OCI-LY7 (cell line): ENCODE results near the gene HINT3. TPM values are rescaled to one million over a fixed set of nuclear protein-coding genes. Genes with fewer than 3 reads are reported as not detected.

ENCODE experiments used
- BruUV-seq: library from RNA; stranded (reverse); fragments of 400-500 nt; replicated peaks from 2 replicates; lab custom pipeline; 2021; lab: Mats Ljungman, UMichigan
- CTCF ChIA-PET: fragments of 300-600 bp; sonication (Branson Sonifier 250); formaldehyde crosslinking; loops from one replicate; lab custom pipeline; 2022; ENCODE audit warnings: antibody characterized with exemption; ENCODE audit not compliant: unreplicated experiment; lab: Charles Lee
- POLR2A ChIA-PET: fragments of 300-600 bp; sonication (Branson Sonifier 250); formaldehyde crosslinking; loops from one replicate; lab custom pipeline; 2022; ENCODE audit warnings: antibody characterized with exemption; lab: Charles Lee
- DNase-seq: peaks from one replicate; pipeline ENCODE4 v3.0.0-alpha.2; 2015; ENCODE audit warnings: low spot score
- H2AFZ ChIP-seq: fragments of 200-600 bp; sonication (generic), shearing (Covaris generic); 2 replicates; pipeline ENCODE4 v1.6.1; 2014; ENCODE audit warnings: mild to moderate bottlenecking, antibody characterized with exemption, low read length, moderate library complexity
- H3K27ac ChIP-seq: fragments of 200-600 bp; sonication (generic); 2 replicates; pipeline ENCODE4 v1.5.1; 2014; ENCODE audit warnings: mixed run types, low read depth, mild to moderate bottlenecking, moderate library complexity, low read length, inconsistent platforms; ENCODE audit not compliant: poor library complexity, severe bottlenecking
- H3K36me3 ChIP-seq: fragments of 200-600 bp; sonication (generic); 2 replicates; pipeline ENCODE4 v1.6.1; 2014; ENCODE audit warnings: mild to moderate bottlenecking, antibody characterized with exemption, low read length, moderate library complexity, mixed read lengths; ENCODE audit not compliant: insufficient read depth
- H3K4me1 ChIP-seq: fragments of 200-600 bp; sonication (generic); 2 replicates; pipeline ENCODE4 v1.5.1; 2014; ENCODE audit warnings: mild to moderate bottlenecking, low read length; ENCODE audit not compliant: insufficient read depth, poor library complexity, severe bottlenecking
- H3K4me2 ChIP-seq: fragments of 200-600 bp; sonication (generic); 2 replicates; pipeline ENCODE4 v1.6.1; 2014; ENCODE audit warnings: mild to moderate bottlenecking, low read length
- H3K4me3 ChIP-seq: fragments of 200-600 bp; sonication (generic); 2 replicates; pipeline ENCODE4 v1.5.1; 2014; ENCODE audit warnings: mild to moderate bottlenecking, low read depth, low read length; ENCODE audit not compliant: poor library complexity, severe bottlenecking
- H3K79me2 ChIP-seq: fragments of 200-600 bp; sonication (generic); 2 replicates; pipeline ENCODE4 v1.6.1; 2016; ENCODE audit warnings: low read depth, mild to moderate bottlenecking, low read length, moderate library complexity, mixed read lengths; ENCODE audit not compliant: insufficient read depth
- H3K9me2 ChIP-seq: fragments of 200-600 bp; sonication (generic); 2 replicates; pipeline ENCODE4 v1.6.1; 2016; ENCODE audit warnings: mild to moderate bottlenecking, low read length, mixed read lengths; ENCODE audit not compliant: insufficient read depth
- H3K9me3 ChIP-seq: fragments of 200-600 bp; sonication (generic); 2 replicates; pipeline ENCODE4 v1.6.1; 2014; ENCODE audit warnings: mild to moderate bottlenecking, mixed run types, low read length, mixed read lengths
- H4K20me1 ChIP-seq: fragments of 200-600 bp; sonication (generic); 2 replicates; pipeline ENCODE4 v1.6.1; 2014; ENCODE audit warnings: mild to moderate bottlenecking, antibody characterized with exemption, low read length, moderate library complexity, mixed read lengths; ENCODE audit not compliant: insufficient read depth
- EZH2phosphoT487 ChIP-seq: fragments of 200-600 bp; sonication (generic); IDR thresholded peaks from 2 replicates; pipeline ENCODE4 v1.6.1; 2018; ENCODE audit warnings: low read depth, borderline replicate concordance, mild to moderate bottlenecking, mixed run types, antibody characterized with exemption, low read length, moderate library complexity, mixed read lengths
- intact Hi-C: fragments of 100-400 bp; cut with micrococcal nuclease; formaldehyde crosslinking; loops from one replicate; pipeline ENCODE4 v1.10.0; 2022; ENCODE audit not compliant: unreplicated experiment
- total RNA-seq, 2 experiments: library from RNA; depleted of rRNA in 1 of 2; stranded (reverse); fragments of >200 nt in 1 of 2; shearing (Covaris generic) in 1 of 2; gene quantifications; 2 replicates each; pipeline ENCODE4 v1.2.3, GENCODE V29; 2014 to 2022
- TF ChIP-seq, protein P1 (sequence below): fragments of 200-600 bp; sonication (generic); conservative IDR thresholded peaks from 2 replicates; pipeline ENCODE4 v1.5.1; 2014; ENCODE audit warnings: mild to moderate bottlenecking, antibody characterized with exemption, low read length, moderate library complexity, mixed read lengths

Gene HINT3
- total RNA-seq, 2 experiments from 2014 or later = 10.4 to 10.6 TPM

DNA sequence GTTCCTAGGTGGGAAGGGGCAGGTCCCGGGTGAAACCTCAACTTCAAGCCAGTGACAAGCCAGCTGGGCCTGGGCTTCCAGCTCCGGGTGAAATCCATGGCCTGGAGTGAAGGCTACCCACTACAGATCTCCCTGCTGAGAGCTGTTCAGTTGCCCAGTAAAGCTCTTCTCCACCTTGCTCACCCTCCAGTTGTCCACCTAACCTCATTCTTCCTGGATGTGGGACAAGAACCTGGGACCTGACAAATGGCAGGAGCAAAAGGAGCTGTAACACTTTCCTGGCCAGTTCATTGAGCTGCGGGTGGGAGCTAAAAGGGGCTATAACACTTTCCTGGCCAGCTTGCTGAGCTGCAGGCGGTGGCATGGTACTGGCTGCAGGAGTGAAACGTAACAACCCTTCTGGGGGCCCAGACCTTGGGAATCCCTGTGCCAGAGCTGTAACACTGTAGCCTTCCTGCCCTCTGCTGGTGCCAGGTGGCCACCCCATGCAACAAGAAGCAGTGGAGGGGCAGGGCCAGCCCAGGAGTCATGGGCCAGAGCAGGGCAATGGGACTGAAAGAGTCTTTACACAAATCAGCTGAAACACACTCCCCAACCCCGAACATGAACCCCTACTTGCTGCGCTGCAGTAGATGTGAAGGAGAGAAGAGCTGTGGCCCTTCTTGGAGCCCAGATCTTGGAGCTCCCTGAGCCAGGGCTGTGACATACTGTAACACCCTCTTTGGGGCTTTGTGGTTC, 3.6 kb upstream of the HINT3 start:
- Histone ChIP-seq H3K9me2 (no peaks in the 10 kb centered on the region), H3K9me3 (no peaks in the 10 kb centered on the region), H3K36me3 (no peaks in the 10 kb centered on the region), H3K27ac (no peak overlapping the region), H2AFZ (no peak overlapping the region), H3K4me1 (peaks cover 11% of the 10 kb centered on the region), H3K4me2 (no peak overlapping the region), H4K20me1 (no peaks in the 10 kb centered on the region), H3K4me3 (no peak overlapping the region), H3K79me2 (peaks cover 8% of the 10 kb centered on the region)
- POLR2A ChIA-PET = interaction anchor here (0.9 to 1.2 kb wide), 3 partner anchors 62 to 171 kb away, joined by 3 to 4 read pairs (median 3); no protein-coding TSS in a partner anchor
- no TSS peak for BruUV-seq
- CTCF ChIA-PET = interaction anchor here (0.6 to 1.6 kb wide), 2 partner anchors 161 to 166 kb away, joined by 3 read pairs; no protein-coding TSS in a partner anchor
- peak; percentile 18 for DNase-seq
- intact Hi-C loops = no loop called here
- TF ChIP-seq EZH2phosphoT487 = no peak
- TF ChIP-seq, protein P1, sequence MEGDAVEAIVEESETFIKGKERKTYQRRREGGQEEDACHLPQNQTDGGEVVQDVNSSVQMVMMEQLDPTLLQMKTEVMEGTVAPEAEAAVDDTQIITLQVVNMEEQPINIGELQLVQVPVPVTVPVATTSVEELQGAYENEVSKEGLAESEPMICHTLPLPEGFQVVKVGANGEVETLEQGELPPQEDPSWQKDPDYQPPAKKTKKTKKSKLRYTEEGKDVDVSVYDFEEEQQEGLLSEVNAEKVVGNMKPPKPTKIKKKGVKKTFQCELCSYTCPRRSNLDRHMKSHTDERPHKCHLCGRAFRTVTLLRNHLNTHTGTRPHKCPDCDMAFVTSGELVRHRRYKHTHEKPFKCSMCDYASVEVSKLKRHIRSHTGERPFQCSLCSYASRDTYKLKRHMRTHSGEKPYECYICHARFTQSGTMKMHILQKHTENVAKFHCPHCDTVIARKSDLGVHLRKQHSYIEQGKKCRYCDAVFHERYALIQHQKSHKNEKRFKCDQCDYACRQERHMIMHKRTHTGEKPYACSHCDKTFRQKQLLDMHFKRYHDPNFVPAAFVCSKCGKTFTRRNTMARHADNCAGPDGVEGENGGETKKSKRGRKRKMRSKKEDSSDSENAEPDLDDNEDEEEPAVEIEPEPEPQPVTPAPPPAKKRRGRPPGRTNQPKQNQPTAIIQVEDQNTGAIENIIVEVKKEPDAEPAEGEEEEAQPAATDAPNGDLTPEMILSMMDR = 0 out of 2 replicates have a peak, but pooled peaks have one; percentile 23

DNA sequence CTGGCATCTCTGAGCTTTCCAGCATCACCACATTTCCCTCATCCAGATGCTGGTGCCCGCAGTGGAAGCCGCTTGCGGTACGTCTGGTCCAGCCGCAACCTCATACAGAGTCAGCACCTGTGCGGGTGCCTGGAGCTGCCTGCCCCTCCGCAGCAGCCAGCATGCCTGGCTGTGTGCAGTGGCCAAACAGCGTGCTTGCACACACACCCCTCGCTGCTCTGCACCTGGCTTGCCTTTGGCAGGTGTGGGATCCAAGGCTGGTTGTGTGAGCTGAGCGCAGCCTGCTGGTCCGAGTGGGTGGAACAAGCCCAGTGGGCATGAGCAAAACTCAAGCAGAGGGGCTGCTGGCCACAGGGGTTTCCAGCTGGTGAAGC, 3.1 kb upstream of the HINT3 start:
- BruUV-seq = no TSS peak
- TF ChIP-seq, protein P1 = 0 out of 2 replicates have a peak, but pooled peaks have one; percentile 32
- no peak for TF ChIP-seq EZH2phosphoT487
- ChIA-PET CTCF (interaction anchor here (0.6 kb wide), 1 partner anchor 167 kb away, joined by 3 read pairs; no protein-coding TSS in a partner anchor), POLR2A (interaction anchor here (0.9 to 1.2 kb wide), 3 partner anchors 19 to 164 kb away, joined by 3 to 4 read pairs (median 3); no protein-coding TSS in a partner anchor)
- Histone ChIP-seq H3K9me3 (no peaks in the 10 kb centered on the region), H3K36me3 (no peaks in the 10 kb centered on the region), H3K4me1 (peaks cover 16% of the 10 kb centered on the region), H3K4me2 (no peak overlapping the region), H4K20me1 (no peaks in the 10 kb centered on the region), H2AFZ (no peak overlapping the region), H3K9me2 (no peaks in the 10 kb centered on the region), H3K27ac (no peak overlapping the region), H3K4me3 (no peak overlapping the region), H3K79me2 (peaks cover 13% of the 10 kb centered on the region)
- peak; percentile 34 for DNase-seq
- intact Hi-C loops = no loop called here
